Endothelial cell of umbilical vein (primary cell): ENCODE data around the gene FGD5. TPM values are rescaled to one million over a fixed set of nuclear protein-coding genes. Genes with fewer than 3 reads are reported as not detected.

Experiments
- BruUV-seq: library from RNA; stranded (reverse); fragments of 400-500 nt; replicated peaks from 2 replicates; lab custom pipeline; 2021; lab: Mats Ljungman, UMichigan
- CTCF ChIA-PET: fragments of 300-600, 350-600 bp; sonication (Branson Sonifier 250); formaldehyde crosslinking; loops from one replicate; lab custom pipeline; 2021; ENCODE audit warnings: antibody characterized with exemption, inconsistent platforms; lab: Charles Lee
- POLR2A ChIA-PET: fragments of 300-600, 350-600 bp; sonication (Branson Sonifier 250); formaldehyde crosslinking; loops from one replicate; lab custom pipeline; 2021; ENCODE audit warnings: antibody characterized with exemption, inconsistent platforms; lab: Charles Lee
- DNase-seq: peaks from one replicate; pipeline ENCODE4 v3.0.0-alpha.2; 2011; ENCODE audit warnings: low read depth, low spot score
- FAIRE-seq: peaks from 2 replicates; lab custom pipeline; 2011; peaks lifted over from hg19 to GRCh38; lab: Jason Lieb, UNC
- H2AFZ ChIP-seq: 2 replicates; pipeline ENCODE4 v1.6.0; 2012; ENCODE audit warnings: low read depth, low read length, control low read depth, inconsistent platforms
- H3K27ac ChIP-seq: 2 replicates; pipeline ENCODE4 v1.5.1; 2011; ENCODE audit warnings: low read depth, mild to moderate bottlenecking, control low read depth, low read length, moderate library complexity; ENCODE audit not compliant: insufficient read depth
- H3K27me3 ChIP-seq, 2 experiments: 2 replicates each; pipeline versions ENCODE4 v1.6.0 to v1.6.1; 2011; ENCODE audit warnings: low read length in 2 of 2, mixed read lengths in 1 of 2; ENCODE audit not compliant: control insufficient read depth in 2 of 2, insufficient read depth in 2 of 2
- H3K36me3 ChIP-seq, 2 experiments: 2 replicates in 1 of 2; 3 replicates in 1 of 2; pipeline ENCODE4 v1.5.1; 2011; ENCODE audit warnings: low read length in 2 of 2, mild to moderate bottlenecking in 1 of 2, moderate library complexity in 1 of 2; ENCODE audit not compliant: control insufficient read depth in 2 of 2, insufficient read depth in 2 of 2; ENCODE audit errors: extremely low read depth in 1 of 2
- H3K4me1 ChIP-seq: 3 replicates; pipeline ENCODE4 v1.5.1; 2011; ENCODE audit warnings: mild to moderate bottlenecking, low read length; ENCODE audit not compliant: control insufficient read depth, insufficient read depth; ENCODE audit errors: extremely low read depth
- H3K4me2 ChIP-seq: 2 replicates; pipeline ENCODE4 v1.6.1; 2011; ENCODE audit warnings: low read length, control low read depth, mixed read lengths; ENCODE audit not compliant: insufficient read depth
- H3K4me3 ChIP-seq, 3 experiments: fragments of 200-600 bp in 1 of 3; sonication (generic), shearing (Covaris generic) in 1 of 3; replicated peaks in 1 of 3; 2 replicates each; pipeline ENCODE4 v1.5.1; 2011 to 2016; ENCODE audit warnings: control low read depth in 3 of 3, low read length in 3 of 3, mild to moderate bottlenecking in 2 of 3, inconsistent platforms in 1 of 3, low read depth in 1 of 3, moderate library complexity in 1 of 3; ENCODE audit not compliant: insufficient read depth in 1 of 3
- H3K79me2 ChIP-seq: 2 replicates; pipeline ENCODE4 v1.6.0; 2012; ENCODE audit warnings: low read length, inconsistent platforms; ENCODE audit not compliant: control insufficient read depth, insufficient read depth
- H3K9ac ChIP-seq: replicated peaks from 2 replicates; pipeline ENCODE3; 2011; ENCODE audit warnings: low read length, control low read depth; ENCODE audit not compliant: insufficient read depth; ENCODE audit errors: extremely low read depth
- H3K9me1 ChIP-seq: replicated peaks from 3 replicates; pipeline ENCODE4 v1.6.0; 2011; ENCODE audit warnings: mild to moderate bottlenecking, low read length; ENCODE audit not compliant: control insufficient read depth, insufficient read depth; ENCODE audit errors: extremely low read depth
- H3K9me3 ChIP-seq: replicated peaks from 2 replicates; pipeline ENCODE4 v1.5.1; 2012; ENCODE audit warnings: low read length, inconsistent platforms; ENCODE audit not compliant: control insufficient read depth, insufficient read depth
- H4K20me1 ChIP-seq: replicated peaks from 2 replicates; pipeline ENCODE3; 2011; ENCODE audit warnings: mild to moderate bottlenecking, low read length; ENCODE audit not compliant: control insufficient read depth, insufficient read depth; ENCODE audit errors: extremely low read depth
- EZH2 ChIP-seq: IDR thresholded peaks from 2 replicates; pipeline ENCODE4 v1.6.1; 2012; ENCODE audit warnings: borderline replicate concordance, low read depth, mild to moderate bottlenecking, moderate library complexity, low read length, inconsistent platforms; ENCODE audit not compliant: severe bottlenecking
- FOS ChIP-seq: IDR thresholded peaks from 2 replicates; pipeline ENCODE4 v1.6.1; 2011; ENCODE audit warnings: mild to moderate bottlenecking, low read length, moderate library complexity, borderline replicate concordance; ENCODE audit not compliant: insufficient read depth
- GATA2 ChIP-seq: IDR thresholded peaks from 2 replicates; pipeline ENCODE4 v1.7.0; 2011; ENCODE audit warnings: low read depth, mild to moderate bottlenecking, moderate library complexity, mixed read lengths, low read length; ENCODE audit not compliant: insufficient read length, insufficient read depth
- JUN ChIP-seq: IDR thresholded peaks from 2 replicates; pipeline ENCODE4 v1.6.1; 2011; ENCODE audit warnings: borderline replicate concordance, low read depth; ENCODE audit not compliant: insufficient read length, insufficient read depth
- MYC ChIP-seq: IDR thresholded peaks from one replicate; pipeline ENCODE4 v1.6.1; 2011; ENCODE audit warnings: mild to moderate bottlenecking, low read depth, low read length
- POLR2A ChIP-seq: IDR thresholded peaks from 2 replicates; pipeline ENCODE4 v1.6.1; 2012; ENCODE audit warnings: low read depth, mild to moderate bottlenecking, control low read depth, low read length
- POLR2AphosphoS5 ChIP-seq: IDR thresholded peaks from 2 replicates; pipeline ENCODE4 v1.6.1; 2012; ENCODE audit warnings: low read depth, mild to moderate bottlenecking, control low read depth, low read length, moderate library complexity; ENCODE audit not compliant: insufficient read depth
- dilution Hi-C: fragments of 300-500 bp; cut with MboI; formaldehyde crosslinking; loops from one replicate; pipeline ENCODE4 v1.15.0; 2019; ENCODE audit warnings: low sequenced_read_pairs; ENCODE audit not compliant: extremely low pct_ligation_motif_present
- intact Hi-C: fragments of 100-400 bp; cut with micrococcal nuclease; formaldehyde crosslinking; loops from one replicate; pipeline ENCODE4 v1.10.0; 2022
- polyA plus RNA-seq, 4 experiments: library from polyadenylated mRNA; depleted of rRNA in 3 of 4; stranded (reverse) in 3 of 4; unstranded in 1 of 4; fragments of >200 nt; gene quantifications; 2 replicates each; pipeline versions ENCODE4 v1.2.1 to v1.2.3, GENCODE V29; 2011 to 2012; ENCODE audit warnings: missing spikeins in 1 of 4
- total RNA-seq: library from RNA; stranded (reverse); gene quantifications from 2 replicates; pipeline ENCODE4 v1.2.3, GENCODE V29; 2021
- TF ChIP-seq, protein P1 (sequence below), 2 donors: IDR thresholded peaks; 1 replicate in 1 of 2; 2 replicates in 1 of 2; pipeline ENCODE4 v1.5.1; 2011; ENCODE audit warnings: low read length in 2 of 2, mild to moderate bottlenecking in 2 of 2, moderate library complexity in 2 of 2, control low read depth in 1 of 2, inconsistent platforms in 1 of 2, low read depth in 1 of 2; ENCODE audit not compliant: insufficient read depth in 1 of 2; ENCODE audit errors: extremely low read depth in 1 of 2
- TF ChIP-seq, protein P2 (sequence below): IDR thresholded peaks from 2 replicates; pipeline ENCODE4 v1.6.1; 2011; ENCODE audit not compliant: insufficient read depth, insufficient read length

Gene FGD5
- total and polyA plus RNA-seq, 2 donors (not counting 3 experiments of a cell fraction or from before 2014, with no cell fraction given): 49.6 to 134 TPM

DNA sequence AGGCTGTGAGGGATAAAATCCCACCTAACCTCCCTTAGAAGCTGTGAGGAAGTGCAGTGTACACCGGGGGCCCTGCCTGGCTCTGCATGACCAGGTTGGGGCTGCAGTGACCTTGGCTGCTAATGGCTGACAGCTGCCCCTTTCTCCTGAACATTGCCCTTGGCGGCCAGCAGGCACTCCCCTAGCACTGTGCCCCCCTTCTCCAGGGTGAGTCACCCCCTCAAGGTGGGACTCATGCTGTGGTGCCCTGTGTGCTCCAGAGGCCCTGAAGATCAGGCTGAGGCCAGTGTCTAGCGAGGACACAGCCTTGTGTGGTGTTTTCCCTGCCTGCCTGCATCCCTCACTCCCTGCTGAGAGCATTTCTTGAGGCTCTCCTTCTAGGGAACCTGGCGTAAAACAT, 21.0 kb upstream of the FGD5 start:
- H3K36me3 ChIP-seq: no peaks in the 10 kb centered on the region
- no peaks in the 10 kb centered on the region for H3K27me3 ChIP-seq
- POLR2A ChIA-PET: no interaction called here
- H3K9ac ChIP-seq: no peak overlapping the region
- BruUV-seq: no TSS peak
- H3K9me3 ChIP-seq: no peaks in the 10 kb centered on the region
- no peak overlapping the region for H3K4me3 ChIP-seq
- peaks cover 2% of the 10 kb centered on the region for H3K4me1 ChIP-seq
- H3K79me2 ChIP-seq: no peaks in the 10 kb centered on the region
- FAIRE-seq: no peak
- H4K20me1 ChIP-seq: no peaks in the 10 kb centered on the region
- H3K4me2 ChIP-seq: no peak overlapping the region
- H3K9me1 ChIP-seq: no peaks in the 10 kb centered on the region
- no peak for DNase-seq
- intact Hi-C loops: no loop called here
- H2AFZ ChIP-seq: no peak overlapping the region
- dilution Hi-C loops: no loop called here
- TF ChIP-seq, protein P1, sequence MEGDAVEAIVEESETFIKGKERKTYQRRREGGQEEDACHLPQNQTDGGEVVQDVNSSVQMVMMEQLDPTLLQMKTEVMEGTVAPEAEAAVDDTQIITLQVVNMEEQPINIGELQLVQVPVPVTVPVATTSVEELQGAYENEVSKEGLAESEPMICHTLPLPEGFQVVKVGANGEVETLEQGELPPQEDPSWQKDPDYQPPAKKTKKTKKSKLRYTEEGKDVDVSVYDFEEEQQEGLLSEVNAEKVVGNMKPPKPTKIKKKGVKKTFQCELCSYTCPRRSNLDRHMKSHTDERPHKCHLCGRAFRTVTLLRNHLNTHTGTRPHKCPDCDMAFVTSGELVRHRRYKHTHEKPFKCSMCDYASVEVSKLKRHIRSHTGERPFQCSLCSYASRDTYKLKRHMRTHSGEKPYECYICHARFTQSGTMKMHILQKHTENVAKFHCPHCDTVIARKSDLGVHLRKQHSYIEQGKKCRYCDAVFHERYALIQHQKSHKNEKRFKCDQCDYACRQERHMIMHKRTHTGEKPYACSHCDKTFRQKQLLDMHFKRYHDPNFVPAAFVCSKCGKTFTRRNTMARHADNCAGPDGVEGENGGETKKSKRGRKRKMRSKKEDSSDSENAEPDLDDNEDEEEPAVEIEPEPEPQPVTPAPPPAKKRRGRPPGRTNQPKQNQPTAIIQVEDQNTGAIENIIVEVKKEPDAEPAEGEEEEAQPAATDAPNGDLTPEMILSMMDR (IDR thresholded peaks at IDR 0.05; ENCODE audit: extremely low read depth in 1 of 2, insufficient read depth in 1 of 2, low read depth in 1 of 2, low read length in 2 of 2): no peak
- TF ChIP-seq POLR2A (no peak), EZH2 (no peak), JUN (no peak), GATA2 (no peak), FOS (no peak), MYC (no peak), POLR2AphosphoS5 (no peak)
- TF ChIP-seq, protein P2, sequence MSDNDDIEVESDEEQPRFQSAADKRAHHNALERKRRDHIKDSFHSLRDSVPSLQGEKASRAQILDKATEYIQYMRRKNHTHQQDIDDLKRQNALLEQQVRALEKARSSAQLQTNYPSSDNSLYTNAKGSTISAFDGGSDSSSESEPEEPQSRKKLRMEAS: no peak
- H3K27ac ChIP-seq: no peak overlapping the region
- CTCF ChIA-PET: interaction anchor here (0.6 to 2.3 kb wide), 3 partner anchors 10 to 123 kb away, joined by 3 to 11 read pairs (median 4); no protein-coding TSS in a partner anchor
